Globus pallidus (tissue), 1 donor: Measurements from ENCODE around the gene COG7.

Source experiments
- DNase-seq: peaks from one replicate; pipeline ENCODE4 v3.0.0-alpha.2; 2015; ENCODE audit warnings: low spot score

The COG7 gene

GRCh38 chr16:23357761-23358290 lies 95.2 kb downstream of the COG7 start:
- no peak for DNase-seq

- DNase-seq = no peak
These were observed 96.0 kb downstream of the COG7 start for GRCh38 chr16:23356941-23357340.

GRCh38 chr16:23355106-23355670 lies 97.8 kb downstream of the COG7 start:
- DNase-seq = no peak

GRCh38 chr16:23354246-23354645 lies 98.7 kb downstream of the COG7 start:
- no peak for DNase-seq

- DNase-seq = no peak
These were observed 99.5 kb downstream of the COG7 start for GRCh38 chr16:23353440-23353839.

- DNase-seq = no peak
These were observed 101.6 kb downstream of the COG7 start for GRCh38 chr16:23351360-23351759.

- DNase-seq = no peak
These were observed 104.2 kb downstream of the COG7 start for GRCh38 chr16:23348579-23349469.

GRCh38 chr16:23345237-23345636 lies 107.8 kb downstream of the COG7 start:
- no peak for DNase-seq

- DNase-seq = no peak
These were observed 109.1 kb downstream of the COG7 start for GRCh38 chr16:23343643-23344612.

- no peak for DNase-seq
These were observed 110.8 kb downstream of the COG7 start for GRCh38 chr16:23342083-23342640.

GRCh38 chr16:23339787-23340186 lies 113.2 kb downstream of the COG7 start:
- no peak for DNase-seq
